HG03196 (cell line): ENCODE results near the gene TP53TG5.
"Not testable (repeated sequence)": the region's sequence is repeated elsewhere in the genome, so short reads cannot be mapped to it uniquely, and the experiment has no call there.

Experiments
- ATAC-seq: cut with Tn5 transposase; IDR thresholded peaks from one replicate; pipeline ENCODE4 v1.9.1; 2021; ENCODE audit not compliant: unreplicated experiment

The TP53TG5 gene

DNA sequence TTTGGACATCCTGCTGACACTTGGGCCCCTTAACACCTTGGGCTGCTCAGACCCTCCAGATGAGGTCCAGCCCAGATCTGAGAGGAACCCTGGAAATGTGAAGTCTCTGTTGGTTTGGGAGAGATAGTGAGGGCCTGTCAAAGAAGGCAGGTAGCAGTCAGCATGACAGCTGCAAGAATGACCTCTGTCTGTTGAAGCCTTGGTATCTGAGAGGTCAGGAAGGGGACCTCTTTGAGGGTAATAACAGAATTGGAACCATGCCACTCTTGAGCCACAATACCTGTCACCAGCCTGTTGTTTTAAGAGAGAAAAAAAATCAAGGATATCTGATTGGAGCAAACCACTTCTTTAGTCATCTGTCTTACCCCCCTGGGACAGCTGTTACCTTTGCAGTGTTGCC lies 11.0 kb downstream of the TP53TG5 start:
- ATAC-seq = no peak

DNA sequence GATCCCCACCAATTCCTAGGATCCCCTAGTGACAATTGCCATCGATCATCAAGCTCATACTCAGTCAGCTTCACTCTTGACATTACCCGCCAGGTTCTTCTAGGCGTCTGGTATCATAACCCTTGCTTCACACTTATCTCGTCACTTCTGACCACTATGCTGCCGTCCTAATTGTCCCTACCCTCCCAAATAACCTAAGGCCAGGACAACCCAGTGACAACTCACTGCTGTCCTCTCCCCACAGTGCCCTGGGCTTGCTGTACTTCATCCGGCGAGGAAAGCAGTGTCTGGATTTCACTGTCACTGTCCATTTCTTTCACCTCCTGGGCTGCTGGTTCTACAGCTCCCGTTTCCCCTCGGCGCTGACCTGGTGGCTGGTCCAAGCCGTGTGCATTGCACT lies 11.5 kb downstream of the TP53TG5 start:
- ATAC-seq = no peak

DNA sequence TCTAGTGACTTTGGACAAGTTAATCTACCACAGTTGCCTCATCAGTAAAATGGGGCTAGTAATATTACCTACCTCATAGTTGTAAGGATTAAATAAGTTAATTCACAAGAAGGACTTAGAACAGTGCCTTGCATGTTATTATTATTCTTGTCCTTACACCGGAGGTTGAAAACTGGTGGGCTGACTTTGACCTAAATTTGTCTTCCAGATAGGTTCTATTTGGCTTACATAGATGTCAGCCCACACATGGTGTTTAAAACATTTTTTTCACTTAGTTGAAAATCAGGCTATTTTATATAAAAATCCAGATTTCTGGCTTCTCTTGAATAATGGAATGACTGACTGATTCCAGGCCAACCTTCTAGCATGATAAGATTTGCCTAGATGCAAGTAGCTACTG lies 11.9 kb downstream of the TP53TG5 start:
- no peak for ATAC-seq

DNA sequence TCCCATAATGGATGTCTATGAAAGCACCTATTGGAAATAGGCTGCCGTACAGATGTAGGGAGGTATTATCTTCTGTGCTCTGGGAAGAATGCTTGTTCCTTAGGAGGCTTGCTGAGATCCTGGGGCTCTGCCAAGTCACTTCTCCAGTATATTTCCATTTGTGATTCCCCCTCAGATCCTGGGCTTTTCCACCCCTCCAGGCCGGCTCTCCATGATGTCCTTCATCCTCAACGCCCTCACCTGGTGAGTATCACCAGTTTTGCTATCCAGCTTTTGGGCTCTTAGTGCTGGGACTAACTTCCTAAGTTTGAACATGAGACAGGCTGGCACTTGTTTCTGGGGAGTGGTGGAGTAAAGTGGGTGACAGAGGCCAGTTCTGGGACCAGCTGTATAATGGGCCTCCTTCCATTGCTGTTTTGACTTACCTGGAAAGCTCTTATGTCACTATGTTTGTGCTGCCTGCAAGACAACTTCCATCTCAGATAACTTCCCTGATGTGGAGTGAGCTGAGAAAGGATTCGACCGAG lies 12.6 kb downstream of the TP53TG5 start:
- ATAC-seq = no peak

DNA sequence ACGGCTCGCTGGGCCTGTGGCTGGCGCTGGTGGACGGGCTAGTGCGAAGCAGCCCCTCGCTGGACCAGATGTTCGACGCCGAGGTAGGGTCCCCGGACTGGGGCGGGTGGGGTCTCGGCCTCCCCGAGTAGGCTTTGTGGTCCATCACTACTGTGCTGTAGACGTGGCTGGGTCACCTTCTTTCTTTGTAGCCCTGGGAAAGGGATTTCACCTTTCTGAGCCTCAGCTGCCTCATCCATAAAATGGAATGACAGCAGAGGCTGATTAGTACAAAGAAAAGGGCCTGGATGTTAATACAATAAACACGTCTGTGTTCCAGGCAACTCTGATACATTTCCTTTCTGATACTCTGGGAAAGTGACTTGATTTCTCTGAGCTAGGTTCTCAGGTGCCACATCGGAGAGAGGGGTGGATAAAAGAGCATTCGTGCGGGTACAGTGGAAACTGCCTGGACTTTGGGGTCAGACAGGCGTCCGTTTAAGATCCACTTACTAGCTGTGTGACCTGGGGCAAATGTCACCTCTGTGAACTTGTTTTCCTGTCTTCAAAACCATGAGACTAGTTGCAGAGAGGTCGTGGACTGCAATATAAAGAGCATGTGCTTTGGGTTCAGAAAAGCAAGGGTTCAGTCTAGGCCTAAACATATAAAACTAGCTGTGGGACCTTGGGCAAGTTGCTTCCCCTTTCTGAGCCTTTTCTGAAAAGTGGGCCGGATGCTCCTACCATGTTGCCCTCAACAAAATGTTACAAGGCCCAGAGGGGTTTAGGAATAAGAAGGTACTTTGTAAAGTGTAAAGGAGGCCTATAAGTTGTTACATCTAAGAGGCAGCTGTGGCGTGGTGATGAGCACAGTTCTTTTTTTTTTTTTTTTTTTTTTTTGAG lies 14.3 kb downstream of the TP53TG5 start:
- ATAC-seq = no peak

DNA sequence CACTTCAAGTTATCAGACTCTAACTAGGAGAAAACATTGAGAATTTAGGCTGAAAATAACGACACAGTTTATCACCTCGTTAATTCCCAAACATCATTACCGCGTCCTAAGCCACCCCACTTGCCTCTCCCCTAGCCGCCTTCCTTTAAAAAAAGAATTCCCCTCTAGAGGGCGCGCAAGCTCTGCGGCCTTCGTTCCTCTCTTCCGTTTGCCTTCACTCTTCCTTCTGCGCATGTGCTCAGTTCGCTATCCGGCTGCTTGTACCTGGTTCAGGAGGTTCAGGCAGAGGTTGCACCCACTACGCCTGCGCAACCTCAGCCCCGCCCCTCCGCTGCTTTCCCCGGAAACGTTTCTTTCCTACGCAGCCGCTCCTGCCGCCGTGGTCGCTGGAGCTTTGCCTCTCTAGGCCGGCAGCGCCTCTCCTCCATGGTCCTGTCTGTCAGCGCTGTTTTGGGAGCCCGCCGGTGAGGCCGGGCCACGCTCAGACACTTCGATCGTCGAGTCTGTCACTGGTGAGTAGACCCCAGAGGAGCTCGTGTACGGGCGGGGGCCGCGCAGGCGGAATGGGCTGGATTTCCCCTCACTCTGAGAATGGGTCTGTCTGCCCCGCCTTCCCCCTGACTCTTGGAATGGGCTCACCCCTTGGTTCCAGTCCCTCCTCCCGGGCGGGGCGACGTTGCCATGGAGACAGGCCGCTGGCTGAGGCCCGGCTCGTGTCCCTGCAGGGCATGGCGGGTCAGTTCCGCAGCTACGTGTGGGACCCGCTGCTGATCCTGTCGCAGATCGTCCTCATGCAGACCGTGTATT lies 15.1 kb downstream of the TP53TG5 start, which contains the start of gene SYS1:
SYS1 (plus strand) TSS at position 353 of the 807 bp plus-strand sequence; CDS start at position 729, 376 bp downstream.
- ATAC-seq = peak; percentile 84

DNA sequence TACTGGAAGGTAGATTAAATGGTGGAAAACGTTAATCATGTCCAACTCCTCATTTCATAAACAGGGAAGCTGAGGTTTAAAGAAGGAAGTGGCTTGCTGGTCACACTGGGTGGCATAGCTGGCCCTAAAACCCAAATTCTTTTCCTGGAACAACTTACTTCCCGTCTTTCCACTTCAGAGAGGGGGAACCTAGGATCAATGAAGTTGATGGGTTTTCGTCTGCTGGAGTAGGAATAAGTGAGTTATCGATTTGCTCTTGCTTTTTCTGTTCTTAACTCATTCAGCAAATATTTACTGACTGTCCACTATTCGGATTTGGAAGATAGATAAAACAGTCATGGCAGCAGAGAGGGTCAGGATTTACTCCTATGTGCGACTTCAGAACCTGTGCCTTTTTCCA lies 16.3 kb downstream of the TP53TG5 start:
- no peak for ATAC-seq

DNA sequence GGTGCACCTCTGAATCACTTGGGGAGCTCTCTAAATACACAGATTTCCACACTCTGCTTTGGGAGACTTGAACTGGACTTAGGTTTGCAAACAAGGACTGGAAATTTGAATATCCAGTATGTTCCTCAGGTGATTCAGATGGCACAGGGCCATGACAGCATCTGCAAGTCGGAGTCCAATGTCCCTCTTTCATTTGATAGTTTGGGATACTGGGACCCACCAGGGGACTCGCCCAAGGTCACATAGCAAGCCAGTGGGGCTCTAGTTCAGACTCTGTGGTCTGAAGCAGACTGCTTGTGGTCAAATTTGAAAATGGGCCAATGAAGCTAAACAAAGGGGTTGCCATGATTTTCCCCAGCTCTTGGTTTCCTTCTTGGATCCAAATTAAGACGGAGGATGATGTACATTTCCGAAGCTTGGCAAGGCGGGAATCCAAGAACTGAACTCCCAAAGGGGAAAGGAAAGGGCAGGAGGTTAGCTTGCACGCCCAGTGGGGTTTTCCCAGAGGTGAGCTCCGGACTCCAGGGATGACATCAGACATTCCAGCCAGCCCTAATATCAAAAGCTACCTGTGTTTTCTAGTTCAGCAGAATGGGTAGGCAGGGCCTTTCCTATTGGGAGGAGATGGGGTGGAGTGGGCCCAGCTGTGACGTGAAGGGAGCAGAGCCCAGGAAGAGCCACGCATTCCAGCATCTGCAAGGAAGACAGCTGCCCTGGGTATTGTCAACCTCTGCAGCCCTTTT lies 18.5 kb downstream of the TP53TG5 start:
- ATAC-seq = no peak

DNA sequence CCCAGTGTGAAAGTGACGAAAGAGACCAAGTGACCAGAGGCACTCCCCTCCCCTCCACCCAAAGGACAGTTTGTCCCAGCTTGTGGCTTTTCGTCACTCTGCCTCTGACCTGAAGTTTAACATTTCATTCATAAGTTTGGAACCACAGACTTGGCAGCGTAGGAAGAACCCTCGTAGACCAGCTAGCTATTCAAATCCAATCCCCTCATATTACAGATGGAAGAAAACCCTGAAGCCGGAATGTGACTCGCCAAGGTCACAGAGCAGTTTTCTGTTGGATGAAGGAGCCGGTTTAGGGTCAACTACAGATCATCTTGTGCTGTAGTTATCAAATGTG lies 19.1 kb downstream of the TP53TG5 start:
- ATAC-seq = no peak

DNA sequence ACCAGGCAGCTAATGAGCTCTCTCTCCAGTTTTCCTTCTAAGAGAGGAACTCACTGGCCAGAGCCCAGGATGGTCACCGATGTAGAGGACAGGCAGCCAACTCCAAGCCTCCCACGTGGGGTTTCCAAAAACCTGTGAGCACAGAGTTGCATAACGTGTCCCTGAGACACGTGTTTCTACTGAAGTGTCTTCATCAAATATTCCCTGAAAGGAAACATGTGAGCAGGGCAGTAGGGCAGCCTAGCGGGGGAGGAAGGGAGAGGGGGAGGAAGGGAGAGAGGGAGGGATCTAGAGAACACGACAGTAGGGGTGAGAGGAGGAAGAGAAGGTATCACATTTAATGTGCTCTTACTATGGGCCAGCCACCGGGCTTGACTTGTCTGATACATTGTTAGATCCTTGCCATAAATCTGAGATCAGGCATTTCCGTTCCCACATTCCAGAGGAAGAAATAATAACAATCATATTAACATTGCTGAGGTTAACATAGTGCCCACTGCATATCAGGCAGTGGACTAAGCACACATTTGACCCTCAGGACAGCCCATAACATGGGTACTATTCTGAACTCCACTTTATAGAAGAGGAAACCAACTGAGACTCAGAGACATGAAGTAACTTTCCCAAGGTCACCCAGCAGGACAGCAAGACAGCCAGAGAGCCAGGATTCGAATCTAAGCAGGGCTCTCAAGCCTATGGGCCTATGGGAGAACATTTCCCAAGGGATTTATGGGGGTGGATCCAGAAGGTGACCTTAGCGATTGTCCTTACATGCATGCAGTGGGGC lies 19.6 kb downstream of the TP53TG5 start:
- no peak for ATAC-seq

DNA sequence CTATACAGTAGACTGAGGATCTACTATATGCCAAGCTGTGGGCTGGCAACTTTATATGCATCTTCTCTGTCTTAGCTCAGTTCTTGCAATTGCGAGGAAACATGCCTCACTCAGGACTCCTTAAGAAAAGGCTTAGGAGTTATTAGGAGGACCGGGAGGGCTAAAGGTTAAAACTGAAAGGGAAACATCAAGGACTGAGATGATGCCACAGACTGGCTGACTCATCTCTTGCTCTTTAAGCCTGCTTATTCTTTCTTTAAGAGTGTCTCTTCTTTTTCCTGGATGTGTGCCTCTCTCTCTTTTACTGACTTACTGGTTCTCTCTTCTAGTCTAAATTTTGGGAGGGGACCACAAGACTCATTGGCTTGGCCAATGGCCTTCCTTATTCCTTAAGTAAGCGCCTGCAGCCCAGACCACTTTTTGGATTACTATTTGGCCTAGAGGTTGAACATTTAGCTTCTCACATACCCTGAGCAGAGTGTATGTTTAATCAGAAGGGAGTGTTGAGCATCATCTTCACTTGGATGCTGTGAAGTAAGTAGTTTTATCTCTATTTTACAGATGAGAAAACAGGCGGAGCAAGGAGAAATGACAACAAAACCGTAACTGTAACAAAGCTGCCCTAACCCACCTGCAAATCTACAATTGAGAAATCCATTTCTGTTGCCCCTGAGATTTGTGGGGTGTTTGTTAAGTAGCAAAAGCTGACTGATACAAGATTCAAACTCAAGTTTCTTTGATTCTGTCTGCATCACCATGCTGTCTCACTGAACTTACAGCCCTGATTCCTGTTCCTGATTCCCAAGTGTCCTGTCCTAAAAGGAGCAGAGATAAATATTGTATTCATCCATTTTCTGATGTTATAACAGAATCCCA lies 22.7 kb downstream of the TP53TG5 start:
- no peak for ATAC-seq

DNA sequence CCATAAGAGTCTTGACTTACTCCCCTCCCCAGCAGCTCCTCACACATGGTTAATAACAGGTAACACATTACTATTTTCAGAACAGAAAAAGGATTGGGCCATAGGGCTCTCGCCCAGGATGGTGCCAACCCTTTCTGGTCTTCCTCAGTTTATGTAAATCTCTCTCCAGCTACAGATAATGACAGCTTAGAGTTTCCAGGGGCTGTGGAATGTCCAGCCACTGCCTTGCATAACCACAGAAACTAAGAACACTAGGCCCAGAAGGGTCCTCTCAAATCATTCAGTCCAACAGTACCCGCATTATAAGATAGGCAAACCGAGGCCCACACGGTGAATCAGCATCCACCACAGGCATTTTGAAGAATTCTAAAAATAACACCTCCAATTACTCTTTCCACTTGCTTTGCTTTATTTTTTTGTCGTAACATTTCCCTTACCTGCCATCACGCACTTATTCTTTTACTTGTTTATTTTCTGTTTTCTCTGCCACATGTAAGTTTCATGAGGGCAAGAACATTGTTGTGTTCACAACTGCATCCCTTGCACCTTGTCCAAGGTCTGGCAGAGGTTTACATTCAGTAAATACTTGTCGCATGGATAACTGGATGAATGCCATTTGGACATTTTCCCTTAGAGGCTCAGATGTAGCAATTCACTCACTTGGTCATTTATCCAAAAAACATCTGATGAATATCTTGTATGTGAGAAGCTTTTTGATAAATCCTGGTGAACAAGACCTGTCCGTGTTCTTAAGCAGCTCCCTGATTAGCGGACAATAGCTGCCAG lies 23.5 kb downstream of the TP53TG5 start:
- no peak for ATAC-seq

DNA sequence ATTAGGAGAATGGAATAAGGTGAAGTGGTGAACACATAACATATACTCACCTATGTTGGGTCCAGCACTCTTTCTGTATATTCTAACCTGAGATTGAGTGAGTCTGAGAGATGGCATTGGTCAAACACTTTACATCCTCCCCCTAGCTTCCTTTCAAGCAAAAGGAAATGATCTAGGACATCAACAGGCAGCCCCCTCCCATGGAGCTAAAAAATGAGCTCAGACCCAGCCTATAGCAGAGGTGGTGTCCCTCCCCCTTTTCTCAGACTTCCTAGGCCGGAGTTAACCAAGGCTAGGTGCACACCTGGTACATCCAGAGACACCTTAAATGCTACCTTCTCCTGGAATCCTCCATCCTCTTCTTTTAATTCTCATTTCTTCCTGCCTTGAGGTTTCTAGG lies 24.4 kb downstream of the TP53TG5 start:
- no peak for ATAC-seq

DNA sequence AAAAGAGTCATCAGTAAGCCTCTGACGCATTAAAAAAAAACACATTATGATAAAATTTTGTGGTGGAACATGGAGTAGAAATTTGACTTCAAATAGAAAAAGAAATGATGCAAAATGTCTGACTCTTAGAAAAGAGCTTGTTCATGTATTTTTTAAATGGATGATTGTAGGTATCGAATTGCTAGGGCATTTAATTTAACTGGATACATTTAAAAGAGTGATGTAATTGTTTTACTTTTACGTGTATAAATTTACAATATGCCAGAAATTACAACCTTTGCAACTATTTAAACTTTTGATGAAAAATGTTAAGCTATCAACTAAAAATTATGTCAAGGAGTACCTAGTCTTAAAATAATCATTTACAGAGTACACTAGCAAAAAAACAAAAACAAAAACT lies 25.4 kb downstream of the TP53TG5 start:
- ATAC-seq = no peak

DNA sequence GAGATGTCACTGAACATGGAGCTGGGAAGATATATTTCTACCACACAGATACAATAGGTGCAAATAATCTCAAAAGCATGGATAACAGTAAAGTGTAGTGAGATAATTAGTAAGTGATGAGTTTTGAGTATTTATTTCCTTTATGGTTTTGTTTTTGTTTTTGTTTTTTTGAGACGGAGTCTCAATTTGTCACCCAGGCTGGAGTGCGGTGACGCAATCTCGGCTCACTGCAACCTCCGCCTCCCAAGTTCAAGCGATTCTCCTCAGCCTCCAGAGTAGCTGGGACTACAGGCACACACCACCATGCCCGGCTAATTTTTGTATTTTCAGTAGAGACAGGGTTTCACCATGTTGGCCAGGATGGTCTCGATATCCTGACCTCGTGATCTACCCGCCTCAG lies 27.3 kb downstream of the TP53TG5 start:
- not testable (repeated sequence) for ATAC-seq

DNA sequence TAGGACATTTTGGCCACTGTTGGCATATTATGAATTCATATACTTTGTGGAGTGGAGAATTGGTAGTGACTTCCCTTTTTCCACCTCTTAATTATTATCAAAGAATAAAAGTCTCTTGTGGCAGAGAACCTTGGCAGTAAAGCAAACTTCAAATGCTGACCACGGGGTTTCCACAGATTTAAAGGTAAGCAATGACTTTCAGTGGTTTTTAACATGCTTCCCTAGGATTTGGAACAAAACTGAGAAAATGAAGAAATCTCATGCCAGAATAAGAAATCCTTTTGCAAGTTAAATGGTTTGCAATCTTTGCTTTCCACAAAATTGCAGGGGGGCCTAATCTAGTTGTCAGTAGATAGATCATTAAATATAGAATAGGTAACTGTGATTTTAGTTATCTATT lies 27.9 kb downstream of the TP53TG5 start:
- ATAC-seq = no peak

DNA sequence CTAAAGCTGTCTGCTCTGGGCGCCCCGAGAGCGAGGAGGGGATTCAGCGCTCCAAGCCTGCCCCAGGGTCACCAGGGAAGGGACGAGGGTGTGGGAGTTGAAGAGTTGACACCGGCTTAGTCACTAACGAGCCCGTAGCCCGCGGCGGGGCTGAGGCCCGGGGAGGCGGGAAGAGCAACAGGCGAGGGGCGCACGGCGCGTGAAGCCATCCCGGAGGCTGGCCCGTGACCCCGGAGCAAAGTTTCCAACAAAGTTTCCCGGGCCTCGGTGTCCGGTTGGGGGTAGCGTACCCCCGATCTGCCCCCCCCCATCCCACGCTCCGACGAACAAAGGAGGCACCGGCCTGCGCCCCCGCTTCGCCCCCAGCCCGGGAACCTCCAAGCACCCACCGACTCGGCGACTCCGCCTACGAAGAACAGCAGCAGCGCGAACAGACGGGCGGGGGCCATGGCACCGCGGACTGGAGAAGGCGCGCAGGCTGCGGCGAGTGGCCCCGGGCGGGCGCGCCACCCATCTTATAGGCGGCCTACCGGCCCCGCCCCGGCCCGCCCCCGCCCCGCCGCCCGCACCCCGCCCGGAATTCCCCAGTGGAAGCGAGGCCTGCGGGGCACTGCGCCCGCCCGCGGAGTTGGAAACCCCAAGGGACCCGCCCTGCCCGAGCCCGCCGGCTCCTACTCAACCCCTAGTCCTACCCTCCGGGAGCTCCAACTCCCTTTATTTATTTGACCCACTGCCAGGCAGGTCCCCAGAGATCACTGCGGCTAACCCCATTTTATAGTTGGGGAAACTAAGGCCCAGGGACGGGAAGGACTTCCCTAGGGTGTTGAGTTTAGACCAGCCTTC lies 30.0 kb downstream of the TP53TG5 start, which contains the start of gene SDC4:
SDC4 (minus strand) TSS at position 489 of the 843 bp plus-strand sequence; CDS start at position 449, 40 bp downstream.
- ATAC-seq = no peak
